Measurements from ENCODE around the gene EPHA6.

Gene EPHA6

GRCh38 chr3:96833301-96833700, 18.9 kb downstream of the EPHA6 start:
- H3K9me2 ChIP-seq (ENCODE audit: low read depth, low read length): no peaks in the 10 kb centered on the region
- H3K4me1 ChIP-seq (ENCODE audit: insufficient read depth, low read length, severe bottlenecking): no peaks in the 10 kb centered on the region
- no peak for TF ChIP-seq CTCF (IDR thresholded peaks at IDR 0.05; ENCODE audit: low read length)
- H4K20me1 ChIP-seq (ENCODE audit: insufficient read depth, low read length): no peaks in the 10 kb centered on the region
- H3K36me3 ChIP-seq (ENCODE audit: insufficient read depth, low read length): no peaks in the 10 kb centered on the region
- H3K4me2 ChIP-seq (ENCODE audit: low read length): no peak overlapping the region
- no peaks in the 10 kb centered on the region for H3K79me2 ChIP-seq (ENCODE audit: insufficient read depth, low read length)
- H3K27ac ChIP-seq (ENCODE audit: low read depth, low read length, poor library complexity, severe bottlenecking): no peak overlapping the region
- no peaks in the 10 kb centered on the region for H3K9me3 ChIP-seq (ENCODE audit: low read length)
- H3F3A ChIP-seq (ENCODE audit: insufficient read depth, low read length): no peaks in the 10 kb centered on the region
- H3K27me3 ChIP-seq (ENCODE audit: insufficient read depth, low read length): no peaks in the 10 kb centered on the region
- no peak overlapping the region for H3K4me3 ChIP-seq (ENCODE audit: low read depth, low read length, poor library complexity, severe bottlenecking)
- no peak overlapping the region for H3K9ac ChIP-seq (ENCODE audit: low read length)
- no peak overlapping the region for H2AFZ ChIP-seq (ENCODE audit: low read length)

- H3F3A ChIP-seq (ENCODE audit: insufficient read depth, low read length): no peaks in the 10 kb centered on the region
- no peaks in the 10 kb centered on the region for H3K36me3 ChIP-seq (ENCODE audit: insufficient read depth, low read length)
- no peak overlapping the region for H3K9ac ChIP-seq (ENCODE audit: low read length)
- TF ChIP-seq CTCF (IDR thresholded peaks at IDR 0.05; ENCODE audit: low read length) (no peak), EZH2 (IDR thresholded peaks at IDR 0.05; ENCODE audit: borderline replicate concordance, low read length) (no peak)
- H3K4me2 ChIP-seq (ENCODE audit: low read length): no peak overlapping the region
- H3K27ac ChIP-seq (ENCODE audit: low read depth, low read length, poor library complexity, severe bottlenecking): no peak overlapping the region
- H3K27me3 ChIP-seq (ENCODE audit: insufficient read depth, low read length): no peaks in the 10 kb centered on the region
- H3K9me2 ChIP-seq (ENCODE audit: low read depth, low read length): no peaks in the 10 kb centered on the region
- no peak overlapping the region for H2AFZ ChIP-seq (ENCODE audit: low read length)
- no peaks in the 10 kb centered on the region for H4K20me1 ChIP-seq (ENCODE audit: insufficient read depth, low read length)
- no peak overlapping the region for H3K4me3 ChIP-seq (ENCODE audit: low read depth, low read length, poor library complexity, severe bottlenecking)
- H3K4me1 ChIP-seq (ENCODE audit: insufficient read depth, low read length, severe bottlenecking): no peaks in the 10 kb centered on the region
- no peaks in the 10 kb centered on the region for H3K79me2 ChIP-seq (ENCODE audit: insufficient read depth, low read length)
- H3K9me3 ChIP-seq (ENCODE audit: low read length): no peaks in the 10 kb centered on the region
Observed at GRCh38 chr3:96836153-96836915, 21.9 kb downstream of the EPHA6 start.

GRCh38 chr3:96843505-96844203, 29.3 kb downstream of the EPHA6 start:
- Histone ChIP-seq H3K9me3 (ENCODE audit: low read length) (no peaks in the 10 kb centered on the region), H2AFZ (ENCODE audit: low read length) (no peak overlapping the region), H3K9ac (ENCODE audit: low read length) (no peak overlapping the region), H3K9me2 (ENCODE audit: low read depth, low read length) (no peaks in the 10 kb centered on the region), H3K4me3 (ENCODE audit: low read depth, low read length, poor library complexity, severe bottlenecking) (no peak overlapping the region), H3K27me3 (ENCODE audit: insufficient read depth, low read length) (no peaks in the 10 kb centered on the region), H3K36me3 (ENCODE audit: insufficient read depth, low read length) (no peaks in the 10 kb centered on the region), H3K79me2 (ENCODE audit: insufficient read depth, low read length) (no peaks in the 10 kb centered on the region), H3F3A (ENCODE audit: insufficient read depth, low read length) (no peaks in the 10 kb centered on the region), H3K4me2 (ENCODE audit: low read length) (no peak overlapping the region), H3K27ac (ENCODE audit: low read depth, low read length, poor library complexity, severe bottlenecking) (no peak overlapping the region), H4K20me1 (ENCODE audit: insufficient read depth, low read length) (no peaks in the 10 kb centered on the region), H3K4me1 (ENCODE audit: insufficient read depth, low read length, severe bottlenecking) (no peaks in the 10 kb centered on the region)
- TF ChIP-seq EZH2 (IDR thresholded peaks at IDR 0.05; ENCODE audit: borderline replicate concordance, low read length): no peak
- TF ChIP-seq CTCF (IDR thresholded peaks at IDR 0.05; ENCODE audit: low read length): no peak

All from OCI-LY1 (cell line).